ENCODE results near the gene ZNF277. TPM values are rescaled to one million over a fixed set of nuclear protein-coding genes. Genes with fewer than 3 reads are reported as not detected.

Gene ZNF277
- total RNA-seq, 1 experiment from 2014 or later: 13.1 TPM

- no peaks in the 10 kb centered on the region; a peak in 1 of 5 replicates for H3K9me3 Mint-ChIP-seq
- Histone ChIP-seq H4K5ac (ENCODE audit: insufficient read length, low read depth, low read length) (no peak overlapping the region), H3K27ac (ENCODE audit: insufficient read length, low read depth, low read length) (no peak overlapping the region), H3K4me2 (ENCODE audit: insufficient read depth, insufficient read length, low read length) (no peak overlapping the region), H2BK12ac (ENCODE audit: insufficient read length, low read depth, low read length) (no peak overlapping the region), H3K18ac (ENCODE audit: insufficient read length, low read depth, low read length) (no peak overlapping the region), H2BK120ac (ENCODE audit: low read depth, low read length, poor library complexity, severe bottlenecking) (no peak overlapping the region), H3K9ac (ENCODE audit: extremely low read depth, insufficient read length, low read length) (no peak overlapping the region), H2BK5ac (ENCODE audit: insufficient read length, low read length) (no peak overlapping the region), H3T11ph (ENCODE audit: low read length) (no peak overlapping the region), H3K23ac (ENCODE audit: insufficient read length, low read depth, low read length) (no peak overlapping the region), H4K20me1 (ENCODE audit: control insufficient read depth, insufficient read depth, insufficient read length) (no peaks in the 10 kb centered on the region), H3K79me1 (ENCODE audit: insufficient read depth, low read depth, low read length, poor library complexity, severe bottlenecking) (no peaks in the 10 kb centered on the region), H3K9me3 (ENCODE audit: control insufficient read depth, low read depth, low read length) (no peaks in the 10 kb centered on the region), H3K4me1 (ENCODE audit: insufficient read depth, low read length) (peaks cover under 1% of the 10 kb centered on the region; the same call in 1 of the 2 replicates), H2BK20ac (ENCODE audit: low read depth, low read length, poor library complexity, severe bottlenecking) (no peak overlapping the region), H4K8ac (replicated peaks; ENCODE audit: insufficient read length, low read depth, low read length) (no peak overlapping the region), H3K27me3 (ENCODE audit: insufficient read depth, low read length) (no peaks in the 10 kb centered on the region), H4K91ac (ENCODE audit: insufficient read length, low read depth, low read length) (no peak overlapping the region), H2AFZ (ENCODE audit: low read length) (no peak overlapping the region), H2AK5ac (ENCODE audit: insufficient read length, low read length) (no peak overlapping the region), H3K56ac (ENCODE audit: insufficient read length, low read depth, low read length) (no peak overlapping the region), H3K4ac (ENCODE audit: low read depth, low read length) (no peak overlapping the region), H2BK15ac (ENCODE audit: low read depth, low read length) (no peak overlapping the region), H3K23me2 (ENCODE audit: insufficient read length, low read depth, low read length, poor library complexity, severe bottlenecking) (peaks cover 21% of the 10 kb centered on the region), H3K79me2 (ENCODE audit: insufficient read depth, low read length) (peaks cover 14% of the 10 kb centered on the region; the same call in 1 of the 2 replicates), H3K14ac (ENCODE audit: insufficient read depth, low read length) (no peak overlapping the region)
- H3K27me3 Mint-ChIP-seq (ENCODE audit: low read depth): peaks cover 25% of the 10 kb centered on the region
- TF ChIP-seq, protein P1, sequence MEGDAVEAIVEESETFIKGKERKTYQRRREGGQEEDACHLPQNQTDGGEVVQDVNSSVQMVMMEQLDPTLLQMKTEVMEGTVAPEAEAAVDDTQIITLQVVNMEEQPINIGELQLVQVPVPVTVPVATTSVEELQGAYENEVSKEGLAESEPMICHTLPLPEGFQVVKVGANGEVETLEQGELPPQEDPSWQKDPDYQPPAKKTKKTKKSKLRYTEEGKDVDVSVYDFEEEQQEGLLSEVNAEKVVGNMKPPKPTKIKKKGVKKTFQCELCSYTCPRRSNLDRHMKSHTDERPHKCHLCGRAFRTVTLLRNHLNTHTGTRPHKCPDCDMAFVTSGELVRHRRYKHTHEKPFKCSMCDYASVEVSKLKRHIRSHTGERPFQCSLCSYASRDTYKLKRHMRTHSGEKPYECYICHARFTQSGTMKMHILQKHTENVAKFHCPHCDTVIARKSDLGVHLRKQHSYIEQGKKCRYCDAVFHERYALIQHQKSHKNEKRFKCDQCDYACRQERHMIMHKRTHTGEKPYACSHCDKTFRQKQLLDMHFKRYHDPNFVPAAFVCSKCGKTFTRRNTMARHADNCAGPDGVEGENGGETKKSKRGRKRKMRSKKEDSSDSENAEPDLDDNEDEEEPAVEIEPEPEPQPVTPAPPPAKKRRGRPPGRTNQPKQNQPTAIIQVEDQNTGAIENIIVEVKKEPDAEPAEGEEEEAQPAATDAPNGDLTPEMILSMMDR (conservative IDR thresholded peaks at IDR 0.05): no peak
- H3K27ac Mint-ChIP-seq: no peak overlapping the region
- no peaks in the 10 kb centered on the region for H3K36me3 Mint-ChIP-seq (ENCODE audit: insufficient read depth in 1 of 3, low read depth in 3 of 3)
- no CpG with 5 or more reads among the region's 6 CpGs for WGBS (ENCODE audit: extremely low coverage, insufficient read length, low lambda C conversion rate)
- no peak overlapping the region for H3K4me3 Mint-ChIP-seq
- no peak for DNase-seq
- peaks cover 20 to 22% of the 10 kb centered on the region in 2 experiments for H3K4me1 Mint-ChIP-seq
Measured at GRCh38 chr7:112201411-112201810, 5.1 kb upstream of the ZNF277 start.

Measured in H9 (cell line).